ENCODE measurements around the gene LGALS8. TPM values are rescaled to one million over a fixed set of nuclear protein-coding genes. Genes with fewer than 3 reads are reported as not detected.

Gene LGALS8
- total RNA-seq, 2 donors from 2014 or later = 88.2 to 119 TPM

Other genes with a start within 250 kb of the LGALS8 start
- 10 to 100 TPM in 1 of 2 donors, 1 to 10 TPM in 1; 7.3 to 14.3 TPM for gene ERO1B, start 242.0 kb upstream of the LGALS8 start, total RNA-seq
- 1 to 10 TPM; 1.9 to 7.2 TPM for gene EDARADD, start 129.7 kb upstream of the LGALS8 start, total RNA-seq
- gene HEATR1, start 80.5 kb downstream of the LGALS8 start, total RNA-seq = 100 to 1,000 TPM in 1 of 2 donors, 10 to 100 TPM in 1; 50.8 to 107 TPM
- under 1 TPM in 1 of 2 donors, not detected in 1; 0.17 TPM for gene ACTN2, start 162.5 kb downstream of the LGALS8 start, total RNA-seq